Suprapubic skin (tissue), 4 donors: Measurements from ENCODE around the gene CHAC1. TPM values are rescaled to one million over a fixed set of nuclear protein-coding genes. Genes with fewer than 3 reads are reported as not detected.

Experiments
- DNase-seq, 2 donors: peaks; one replicate each; pipeline ENCODE4 v3.0.0-alpha.2; 2019; ENCODE audit warnings: low spot score in 2 of 2
- H3K27ac ChIP-seq: fragments of 200-600 bp; sonication (generic); one replicate; pipeline ENCODE4 v1.5.1; 2019
- H3K27me3 ChIP-seq: fragments of 200-600 bp; sonication (generic); one replicate; pipeline ENCODE4 v1.5.1; 2019
- H3K36me3 ChIP-seq: fragments of 200-600 bp; sonication (generic); one replicate; pipeline ENCODE4 v1.5.1; 2019
- H3K4me1 ChIP-seq: fragments of 200-600 bp; sonication (generic); one replicate; pipeline ENCODE4 v1.5.1; 2019
- H3K4me3 ChIP-seq: fragments of 200-600 bp; sonication (generic); one replicate; pipeline ENCODE4 v1.5.1; 2019; ENCODE audit warnings: mild to moderate bottlenecking
- H3K9me3 ChIP-seq: fragments of 200-600 bp; sonication (generic); one replicate; pipeline ENCODE4 v1.5.1; 2019
- CTCF ChIP-seq, 2 donors: fragments of 200-600 bp in 1 of 2; fragments of 450-650 bp in 1 of 2; sonication (generic) in 1 of 2; IDR thresholded peaks; one replicate each; pipeline ENCODE4 v1.5.1; 2016 to 2019; ENCODE audit warnings: antibody characterized with exemption in 2 of 2, mild to moderate bottlenecking in 1 of 2, moderate library complexity in 1 of 2
- EP300 ChIP-seq: sonication (generic); formaldehyde crosslinking; IDR thresholded peaks from one replicate; pipeline ENCODE4 v1.6.1; 2017; ENCODE audit warnings: antibody characterized with exemption
- POLR2A ChIP-seq, 2 donors: fragments of 450-650 bp; IDR thresholded peaks; one replicate each; pipeline ENCODE4 v1.6.1; 2017; ENCODE audit warnings: antibody characterized with exemption in 2 of 2, mild to moderate bottlenecking in 2 of 2, moderate library complexity in 2 of 2
- POLR2AphosphoS5 ChIP-seq, 3 donors: sonication (generic); formaldehyde crosslinking; IDR thresholded peaks; one replicate each; pipeline ENCODE4 v1.6.1; 2017; ENCODE audit warnings: antibody characterized with exemption in 3 of 3
- WGBS: methylation state at CpG from one replicate; pipeline ENCODE4 v1.1.5; 2018; 5-methylcytosine and 5-hydroxymethylcytosine counted together
- total RNA-seq, 4 donors: library from RNA; depleted of rRNA; stranded (reverse); fragments of >200 nt; gene quantifications; one replicate each; pipeline ENCODE4 v1.1.0, GENCODE V29; 2016

CHAC1 gene
- total RNA-seq, 4 donors from 2014 or later = 2.6 to 10.0 (median 3.3) TPM; not detected in 1

- H3K27ac ChIP-seq = peak overlapping the region; percentile 89
- 50% methylated on average over 12 of the region's 15 CpGs for WGBS
- TF ChIP-seq CTCF (IDR thresholded peaks at IDR 0.05) (no peak), EP300 (no peak), POLR2A (IDR thresholded peaks at IDR 0.05) (no peak)
- peak overlapping the region; percentile 65 for H3K4me3 ChIP-seq
- peaks cover 29% of the 10 kb centered on the region for H3K4me1 ChIP-seq
- no peaks in the 10 kb centered on the region for H3K27me3 ChIP-seq
- H3K36me3 ChIP-seq = no peaks in the 10 kb centered on the region
- no peak for DNase-seq
- no peaks in the 10 kb centered on the region for H3K9me3 ChIP-seq
Measured at GRCh38 chr15:40940296-40940801, 12.9 kb upstream of the CHAC1 start.

GRCh38 chr15:40941068-40941527, 12.2 kb upstream of the CHAC1 start:
- Histone ChIP-seq H3K4me1 (peaks cover 29% of the 10 kb centered on the region), H3K4me3 (peak overlapping the region; percentile 65), H3K9me3 (no peaks in the 10 kb centered on the region), H3K36me3 (no peaks in the 10 kb centered on the region), H3K27ac (peak overlapping the region; percentile 89), H3K27me3 (no peaks in the 10 kb centered on the region)
- no peak for TF ChIP-seq POLR2AphosphoS5 (IDR thresholded peaks at IDR 0.05)
- 33% methylated on average over 3 of the region's 7 CpGs for WGBS
- no peak for DNase-seq

GRCh38 chr15:40941528-40942336, 11.5 kb upstream of the CHAC1 start:
- Histone ChIP-seq H3K9me3 (no peaks in the 10 kb centered on the region), H3K4me1 (peaks cover 29% of the 10 kb centered on the region), H3K4me3 (peak overlapping the region; percentile 65), H3K27me3 (no peaks in the 10 kb centered on the region), H3K27ac (peak overlapping the region; percentile 89), H3K36me3 (no peaks in the 10 kb centered on the region)
- no peak for TF ChIP-seq EP300
- TF ChIP-seq POLR2A (IDR thresholded peaks at IDR 0.05) = peak in 1 of 2 donors; percentile 31
- TF ChIP-seq CTCF (IDR thresholded peaks at IDR 0.05) = peak; percentile 76 to 82
- peak in 1 of 2 donors; percentile 89 for DNase-seq
- WGBS = 0% methylated on average over 4 of the region's 92 CpGs

- Histone ChIP-seq H3K27ac (peak overlapping the region; percentile 89), H3K4me1 (peaks cover 29% of the 10 kb centered on the region), H3K36me3 (no peaks in the 10 kb centered on the region), H3K4me3 (peak overlapping the region; percentile 65), H3K9me3 (no peaks in the 10 kb centered on the region), H3K27me3 (no peaks in the 10 kb centered on the region)
- 40% methylated on average over 15 of the region's 15 CpGs for WGBS
- DNase-seq = no peak
- no peak for TF ChIP-seq CTCF (IDR thresholded peaks at IDR 0.05)
- TF ChIP-seq POLR2AphosphoS5 (IDR thresholded peaks at IDR 0.05) = no peak
- TF ChIP-seq EP300 = no peak
- TF ChIP-seq POLR2A (IDR thresholded peaks at IDR 0.05) = no peak
Measured at GRCh38 chr15:40942337-40942854, 10.9 kb upstream of the CHAC1 start.

- 70% methylated on average over 12 of the region's 12 CpGs for WGBS
- H3K27me3 ChIP-seq = no peaks in the 10 kb centered on the region
- TF ChIP-seq EP300 = no peak
- no peak for TF ChIP-seq CTCF (IDR thresholded peaks at IDR 0.05)
- no peak for TF ChIP-seq POLR2AphosphoS5 (IDR thresholded peaks at IDR 0.05)
- no peak for TF ChIP-seq POLR2A (IDR thresholded peaks at IDR 0.05)
- no peak for DNase-seq
- peaks cover 29% of the 10 kb centered on the region for H3K4me1 ChIP-seq
- peak overlapping the region; percentile 65 for H3K4me3 ChIP-seq
- no peaks in the 10 kb centered on the region for H3K9me3 ChIP-seq
- H3K27ac ChIP-seq = no peak overlapping the region
- H3K36me3 ChIP-seq = no peaks in the 10 kb centered on the region
Measured at GRCh38 chr15:40942878-40943277, 10.4 kb upstream of the CHAC1 start.
